Right lobe of liver (tissue), 4 donors: ENCODE measurements around the gene NEUROG2.

Experiments
- CTCF ChIP-seq, 4 donors: fragments of 200-600 bp in 3 of 4; fragments of 450-650 bp in 1 of 4; IDR thresholded peaks; one replicate each; pipeline versions ENCODE4 v1.5.1 to v1.8.0; 2016 to 2022; ENCODE audit warnings: antibody characterized with exemption in 4 of 4, mild to moderate bottlenecking in 2 of 4
- POLR2A ChIP-seq: fragments of 450-650 bp; IDR thresholded peaks from one replicate; pipeline ENCODE4 v1.6.1; 2017; ENCODE audit warnings: antibody characterized with exemption, mild to moderate bottlenecking
- donor health status: DM: no; HTN: no; CAD: no.
- donor health status: DM: no; HTN: no; CAD: no.
- donor health status: DM: no; HTN: yes; CAD: no.

- TF ChIP-seq CTCF (IDR thresholded peaks at IDR 0.05) (no peak), POLR2A (no peak)
These were observed at the start of gene NEUROG2 for GRCh38 chr4:112516066-112516470.
